Loucy (cell line): ENCODE results near the gene MARVELD1.

Source experiments
- H2AFZ ChIP-seq: fragments of 200-600 bp; sonication (generic); 2 replicates; pipeline ENCODE4 v1.6.0; 2016; ENCODE audit warnings: antibody characterized with exemption, mild to moderate bottlenecking, low read length, moderate library complexity
- H3F3A ChIP-seq: fragments of 200-600 bp; 2 replicates; pipeline ENCODE4 v1.6.0; 2016; ENCODE audit warnings: antibody characterized with exemption, low read depth, mild to moderate bottlenecking
- H3K27me3 ChIP-seq: fragments of 200-600 bp; sonication (generic); 2 replicates; pipeline ENCODE4 v1.6.1; 2014; ENCODE audit warnings: low read length, mild to moderate bottlenecking; ENCODE audit not compliant: insufficient read depth, poor library complexity, severe bottlenecking
- H3K36me3 ChIP-seq: fragments of 200-600 bp; sonication (generic); 2 replicates; pipeline ENCODE4 v1.6.1; 2016; ENCODE audit warnings: low read length; ENCODE audit not compliant: insufficient read depth
- H3K4me1 ChIP-seq: fragments of 200-600 bp; sonication (generic); 2 replicates; pipeline ENCODE4 v1.5.1; 2014; ENCODE audit warnings: low read length, mild to moderate bottlenecking; ENCODE audit not compliant: insufficient read depth, poor library complexity, severe bottlenecking
- H3K4me2 ChIP-seq: fragments of 200-600 bp; sonication (generic); 2 replicates; pipeline ENCODE4 v1.6.0; 2014; ENCODE audit warnings: antibody characterized with exemption, low read length, low read depth, mild to moderate bottlenecking; ENCODE audit not compliant: poor library complexity, severe bottlenecking
- H3K4me3 ChIP-seq: fragments of 200-600 bp; sonication (generic); 2 replicates; pipeline ENCODE4 v1.5.1; 2014; ENCODE audit warnings: low read length, mild to moderate bottlenecking, mixed read lengths; ENCODE audit not compliant: poor library complexity, severe bottlenecking
- H3K79me2 ChIP-seq: fragments of 200-600 bp; sonication (generic); 2 replicates; pipeline ENCODE4 v1.6.1; 2014; ENCODE audit warnings: low read length; ENCODE audit not compliant: insufficient read depth
- H3K9ac ChIP-seq: fragments of 200-600 bp; sonication (generic); 2 replicates; pipeline ENCODE4 v1.6.0; 2014; ENCODE audit warnings: mild to moderate bottlenecking, low read depth, low read length, moderate library complexity; ENCODE audit not compliant: poor library complexity, severe bottlenecking
- H3K9me2 ChIP-seq: fragments of 200-600 bp; sonication (generic); replicated peaks from 2 replicates; pipeline ENCODE4 v1.6.1; 2016; ENCODE audit warnings: low read depth, low read length, mixed read lengths
- H3K9me3 ChIP-seq: fragments of 200-600 bp; sonication (generic); 2 replicates; pipeline ENCODE4 v1.6.1; 2014; ENCODE audit warnings: mild to moderate bottlenecking, antibody characterized with exemption, low read length, low read depth; ENCODE audit not compliant: insufficient read depth
- H4K20me1 ChIP-seq: fragments of 200-600 bp; sonication (generic); 2 replicates; pipeline ENCODE4 v1.6.0; 2014; ENCODE audit warnings: antibody characterized with exemption, low read length, mild to moderate bottlenecking; ENCODE audit not compliant: insufficient read depth, poor library complexity, severe bottlenecking
- CTCF ChIP-seq: fragments of 200-600 bp; sonication (generic); conservative IDR thresholded peaks from 2 replicates; pipeline ENCODE4 v1.5.1; 2014; ENCODE audit warnings: mild to moderate bottlenecking, antibody characterized with exemption, low read length
- EZH2phosphoT487 ChIP-seq: fragments of 200-600 bp; IDR thresholded peaks from 2 replicates; pipeline ENCODE4 v1.6.1; 2018; ENCODE audit warnings: antibody characterized with exemption, mild to moderate bottlenecking, moderate library complexity, borderline replicate concordance

The MARVELD1 gene

GRCh38 chr10:97667463-97667862 lies 46.1 kb upstream of the MARVELD1 start:
- Histone ChIP-seq H3K79me2 (no peaks in the 10 kb centered on the region), H4K20me1 (no peaks in the 10 kb centered on the region), H3K4me1 (no peaks in the 10 kb centered on the region), H3K27me3 (no peaks in the 10 kb centered on the region), H3K4me2 (no peak overlapping the region), H3F3A (no peaks in the 10 kb centered on the region), H2AFZ (no peak overlapping the region), H3K36me3 (peaks cover 52% of the 10 kb centered on the region; the same call in 1 of the 2 replicates), H3K9me2 (no peaks in the 10 kb centered on the region), H3K9ac (no peak overlapping the region), H3K4me3 (no peak overlapping the region), H3K9me3 (no peaks in the 10 kb centered on the region)
- TF ChIP-seq CTCF, result no peak
- TF ChIP-seq EZH2phosphoT487, result no peak

- Histone ChIP-seq H3F3A (no peaks in the 10 kb centered on the region), H3K9me2 (no peaks in the 10 kb centered on the region), H3K4me1 (no peaks in the 10 kb centered on the region), H3K79me2 (no peaks in the 10 kb centered on the region), H4K20me1 (no peaks in the 10 kb centered on the region), H3K9me3 (no peaks in the 10 kb centered on the region), H3K4me2 (no peak overlapping the region), H3K4me3 (no peak overlapping the region), H3K9ac (no peak overlapping the region), H3K27me3 (no peaks in the 10 kb centered on the region), H3K36me3 (peaks cover 48% of the 10 kb centered on the region; the same call in 1 of the 2 replicates), H2AFZ (no peak overlapping the region)
- TF ChIP-seq EZH2phosphoT487 (no peak), CTCF (no peak)
Measured at GRCh38 chr10:97669571-97669970, 44.0 kb upstream of the MARVELD1 start.

GRCh38 chr10:97673736-97674525 lies 39.6 kb upstream of the MARVELD1 start:
- no peaks in the 10 kb centered on the region for H3K4me1 ChIP-seq
- no peaks in the 10 kb centered on the region for H4K20me1 ChIP-seq
- H3F3A ChIP-seq, result no peaks in the 10 kb centered on the region
- no peaks in the 10 kb centered on the region for H3K9me3 ChIP-seq
- H3K36me3 ChIP-seq, result peaks cover 52% of the 10 kb centered on the region; the same call in 1 of the 2 replicates
- no peaks in the 10 kb centered on the region for H3K79me2 ChIP-seq
- TF ChIP-seq CTCF, result no peak
- TF ChIP-seq EZH2phosphoT487, result no peak
- no peak overlapping the region for H3K4me3 ChIP-seq
- no peak overlapping the region for H3K4me2 ChIP-seq
- H3K9ac ChIP-seq, result no peak overlapping the region
- no peaks in the 10 kb centered on the region for H3K9me2 ChIP-seq
- H2AFZ ChIP-seq, result no peak overlapping the region
- H3K27me3 ChIP-seq, result no peaks in the 10 kb centered on the region
